Hematopoietic multipotent progenitor cell treated with erythropoietin and hydrocortisone succinate and interleukin-3 and kit ligand, for 6 days (in vitro differentiated cells): Measurements from ENCODE around the gene ATP6V0A4.
"Not testable (repeated sequence)": the region's sequence is repeated elsewhere in the genome, so short reads cannot be mapped to it uniquely, and the experiment has no call there.

Source experiments
- DNase-seq: peaks from one replicate; pipeline ENCODE4 v3.0.0-alpha.2; 2015

ATP6V0A4 gene

GRCh38 chr7:138797715-138798320, at the start of gene ATP6V0A4, which contains the start of gene TMEM213:
TSS of gene ATP6V0A4 (minus strand) at chr7:138798196. CDS start at chr7:138771247, 26,949 bp downstream.
TSS of gene TMEM213 (plus strand) at chr7:138797994. CDS start at chr7:138798105, 111 bp downstream.
- DNase-seq, result no peak

DNA sequence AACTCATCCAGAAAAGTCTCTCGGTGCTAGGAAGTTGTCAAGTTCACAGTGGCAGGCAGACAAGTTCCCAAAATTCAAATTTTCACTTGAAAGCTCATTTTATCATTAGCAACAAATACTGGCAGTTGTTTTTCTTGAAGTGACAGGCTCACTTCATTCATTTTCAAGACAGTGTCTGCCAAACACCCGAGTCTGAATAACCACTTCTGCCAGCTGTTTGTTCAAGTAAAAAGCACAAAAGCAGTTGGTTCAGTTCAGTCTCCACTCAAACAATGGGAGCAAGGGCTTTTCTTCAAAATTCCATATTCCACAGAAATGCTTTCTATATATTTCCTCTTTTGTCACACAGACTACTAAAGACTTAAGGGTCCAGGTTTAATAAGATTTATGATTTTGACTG, 47.7 kb upstream of the ATP6V0A4 start:
- no peak for DNase-seq

DNA sequence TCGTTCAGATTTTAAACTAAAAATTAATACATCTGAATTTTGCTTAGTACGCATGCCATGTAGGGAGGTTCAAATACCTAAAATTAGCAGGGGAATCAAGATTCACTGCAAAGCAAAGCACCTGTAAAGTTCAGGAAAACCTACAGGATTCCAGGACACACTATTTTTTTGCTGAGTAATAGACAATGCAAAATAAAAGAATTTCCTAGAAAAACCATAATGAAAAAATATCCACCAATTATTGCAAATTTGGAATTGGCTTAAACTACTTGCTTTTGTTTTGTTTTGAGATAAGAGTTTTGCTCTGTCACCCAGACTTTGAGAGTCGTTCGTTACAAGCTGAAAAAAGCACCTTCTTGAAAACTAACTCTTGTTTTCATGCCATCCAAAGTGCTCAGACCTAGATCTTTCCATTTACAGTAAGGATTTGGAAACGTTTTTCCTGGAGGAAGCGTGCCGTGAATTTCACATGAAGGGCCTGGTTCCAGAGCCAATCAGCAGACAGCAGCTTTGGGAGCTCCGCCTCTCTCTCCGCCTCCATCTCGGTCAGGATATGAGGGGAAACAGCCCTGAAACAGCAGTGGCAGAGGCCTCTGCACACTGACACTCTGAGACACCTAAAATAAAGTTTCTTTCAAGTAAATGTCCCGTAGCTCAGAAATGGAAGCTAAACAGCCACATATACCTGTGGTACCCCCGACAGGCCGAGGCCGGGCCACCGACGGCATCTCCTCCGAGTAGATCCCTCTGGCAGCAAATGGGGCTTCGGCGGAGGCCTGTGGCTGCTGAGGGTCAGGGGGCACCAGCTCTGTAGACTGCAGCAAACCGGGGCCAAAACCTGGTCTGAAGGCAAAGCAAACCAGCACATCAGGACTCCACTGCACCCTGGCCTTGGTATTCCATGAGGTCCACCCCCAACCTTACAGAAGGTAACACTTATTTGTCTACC, 45.9 kb upstream of the ATP6V0A4 start:
- no peak for DNase-seq

GRCh38 chr7:138842111-138842510, 44.1 kb upstream of the ATP6V0A4 start:
- peak; percentile 50 for DNase-seq

GRCh38 chr7:138838166-138838565, 40.2 kb upstream of the ATP6V0A4 start:
- DNase-seq, result no peak

GRCh38 chr7:138837627-138838026, 39.6 kb upstream of the ATP6V0A4 start:
- no peak for DNase-seq

- no peak for DNase-seq
These were observed 37.1 kb upstream of the ATP6V0A4 start for GRCh38 chr7:138835087-138835486.

DNA sequence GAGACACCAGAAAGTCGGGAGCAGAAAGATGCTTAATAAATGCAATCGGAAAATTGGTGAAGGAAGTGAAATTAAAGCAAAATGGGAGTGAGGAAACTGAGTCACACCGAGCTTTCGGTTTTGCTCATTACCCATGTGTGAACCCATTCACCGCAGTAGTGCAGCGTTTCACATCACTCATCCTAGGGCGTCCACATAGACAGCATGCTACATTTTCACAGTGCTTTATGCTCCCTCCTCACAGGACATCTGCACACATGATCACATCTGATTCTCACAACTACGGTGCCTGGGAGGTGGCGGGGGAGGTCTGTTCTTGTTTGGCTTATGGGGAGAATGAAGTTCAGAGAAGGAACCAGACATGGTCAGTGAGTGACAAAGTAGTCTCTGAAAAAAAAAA, 36.6 kb upstream of the ATP6V0A4 start:
- DNase-seq, result no peak

- DNase-seq, result no peak
These were observed 35.6 kb upstream of the ATP6V0A4 start for GRCh38 chr7:138833596-138833995.

- DNase-seq, result no peak
These were observed 35.0 kb upstream of the ATP6V0A4 start for GRCh38 chr7:138832966-138833365.

DNA sequence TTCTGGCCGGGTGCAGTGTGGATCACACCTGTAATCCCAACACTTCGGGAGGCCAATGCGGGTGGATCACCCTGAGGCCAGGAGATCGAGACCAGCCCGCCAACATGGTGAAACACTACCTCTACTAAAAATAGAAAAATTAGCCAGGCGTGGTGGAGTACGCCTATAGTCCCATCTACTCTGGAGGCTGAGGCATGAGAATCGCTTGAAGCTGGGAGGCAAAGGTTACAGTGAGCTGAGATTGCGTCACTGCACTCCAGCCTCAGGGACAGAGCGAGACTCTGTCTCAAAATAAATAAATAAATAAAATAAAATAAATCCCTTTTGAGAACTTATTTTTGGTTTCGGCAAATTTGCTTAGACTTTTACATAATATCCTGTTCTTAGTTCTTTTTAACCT, 31.3 kb upstream of the ATP6V0A4 start:
- DNase-seq, result no peak

DNA sequence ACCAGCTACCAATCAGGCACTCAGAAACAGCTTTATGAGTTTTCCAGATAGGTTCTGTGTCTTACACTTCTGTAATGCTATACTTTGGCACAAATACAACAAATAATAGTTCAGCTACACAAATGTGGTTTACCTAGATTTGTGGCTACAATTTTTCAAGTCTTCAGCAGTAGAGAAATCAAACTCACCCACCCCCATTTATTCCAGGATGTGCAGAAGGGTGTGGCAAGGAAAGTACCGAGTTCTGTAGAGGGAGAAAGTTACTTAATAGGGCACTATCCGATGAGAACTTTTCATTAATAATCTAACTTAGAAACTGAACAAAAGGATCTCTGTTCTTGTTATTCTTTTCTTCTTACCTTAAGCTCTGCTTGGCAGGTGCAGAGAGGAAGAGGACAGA, 30.3 kb upstream of the ATP6V0A4 start:
- DNase-seq, result no peak

GRCh38 chr7:138825049-138825721, 27.2 kb upstream of the ATP6V0A4 start:
- DNase-seq, result no peak

GRCh38 chr7:138822867-138823535, 25.0 kb upstream of the ATP6V0A4 start:
- no peak for DNase-seq

DNA sequence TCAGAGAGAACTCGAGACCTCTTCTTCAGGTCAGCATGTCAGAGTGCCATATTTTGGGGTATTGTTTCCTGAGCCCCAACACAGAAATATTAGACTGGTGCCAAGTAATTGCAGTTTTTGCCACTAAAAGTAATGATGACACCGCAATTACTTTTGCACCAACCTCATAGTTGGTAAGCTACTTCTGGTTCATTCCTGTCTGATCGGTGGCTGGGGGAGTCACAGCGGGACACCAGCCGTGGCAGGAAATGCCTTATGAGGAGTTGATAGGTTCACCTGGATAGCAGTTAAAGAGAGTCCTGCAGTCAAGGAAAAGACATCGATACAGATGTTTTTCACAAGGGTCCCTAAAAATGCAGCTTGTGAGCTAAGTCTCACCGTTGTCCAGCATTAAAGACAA, 23.9 kb upstream of the ATP6V0A4 start:
- DNase-seq, result no peak

DNA sequence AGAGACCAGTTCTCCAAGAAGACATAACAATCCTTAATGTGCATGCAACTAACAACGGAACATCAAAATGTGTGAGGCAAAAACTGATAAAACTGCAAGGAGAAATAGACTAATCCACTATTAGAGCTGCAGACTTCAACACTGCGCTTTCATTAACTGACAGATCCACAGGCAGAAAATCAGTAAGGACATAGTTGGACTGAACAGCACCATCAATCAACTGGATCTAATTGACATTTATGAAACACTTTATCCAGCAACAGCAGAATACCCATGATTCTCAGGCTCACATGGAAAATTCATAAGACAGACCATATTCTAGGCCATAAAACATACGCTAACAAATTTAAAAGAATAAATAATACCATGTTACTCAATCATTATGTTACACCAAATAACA, 21.6 kb upstream of the ATP6V0A4 start:
- DNase-seq, result no peak

DNA sequence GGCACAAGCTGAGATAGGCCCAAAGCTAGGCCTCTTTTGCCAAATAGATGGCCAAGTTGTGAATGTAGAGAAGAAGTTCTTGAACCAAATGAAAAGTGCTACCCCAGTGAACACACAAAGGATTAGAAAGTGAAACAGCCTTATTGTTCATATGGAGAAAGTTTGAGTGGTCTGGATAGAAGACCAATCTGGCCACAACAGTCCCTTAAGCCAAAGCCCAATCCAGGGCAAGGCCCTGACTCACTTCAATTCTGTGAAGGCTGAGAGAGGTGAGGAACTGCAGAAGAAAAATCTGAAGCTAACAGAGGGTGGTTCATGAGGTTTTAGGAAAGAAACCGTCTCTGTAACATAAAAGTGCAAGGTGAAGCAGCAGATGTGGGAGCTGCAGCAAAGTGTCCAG, 18.7 kb upstream of the ATP6V0A4 start:
- DNase-seq, result no peak

DNA sequence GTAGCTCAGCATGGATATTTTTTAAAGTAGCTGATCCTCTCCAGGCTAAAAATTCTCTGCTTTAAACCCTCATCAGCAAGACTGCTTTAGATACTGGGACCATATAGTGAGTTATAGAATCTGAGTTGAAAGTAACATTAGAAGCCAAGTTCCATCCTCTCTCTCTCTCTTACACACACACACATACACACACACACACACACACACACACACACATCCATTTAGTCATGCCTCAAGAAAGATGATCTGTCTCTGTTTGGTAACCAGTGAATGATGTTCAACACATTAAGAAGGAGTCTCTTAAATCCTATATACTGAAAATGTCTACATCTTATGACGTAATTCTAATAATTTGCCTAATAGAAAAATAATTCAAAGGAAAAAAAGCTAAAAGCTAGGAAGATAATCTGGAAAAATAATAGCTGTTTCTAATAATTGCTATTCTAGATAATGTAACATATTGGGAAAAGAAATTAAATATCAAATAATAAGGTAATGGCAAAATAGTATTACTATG, 16.9 kb upstream of the ATP6V0A4 start:
- DNase-seq, result no peak

DNA sequence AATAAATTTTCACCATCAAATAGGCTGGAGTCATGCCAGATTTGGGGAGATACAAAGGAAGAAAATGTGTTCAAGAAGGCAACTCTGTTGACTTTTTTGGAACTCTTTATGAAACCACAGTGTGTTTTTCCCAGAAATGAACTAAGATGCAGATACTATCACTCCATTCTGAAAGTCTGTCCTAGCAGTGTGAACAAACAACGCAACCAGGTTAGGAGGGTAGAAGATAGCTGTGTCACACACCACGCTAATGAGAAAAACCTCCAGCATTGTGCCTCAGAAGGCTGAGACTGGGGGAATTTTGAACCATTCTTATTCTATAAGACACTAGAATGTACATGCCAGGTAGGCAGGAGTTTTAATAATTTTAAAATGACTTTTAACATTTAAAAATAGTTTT, 15.9 kb upstream of the ATP6V0A4 start:
- DNase-seq, result peak; percentile 13

GRCh38 chr7:138811327-138811726, 13.3 kb upstream of the ATP6V0A4 start:
- DNase-seq, result not testable (repeated sequence)

DNA sequence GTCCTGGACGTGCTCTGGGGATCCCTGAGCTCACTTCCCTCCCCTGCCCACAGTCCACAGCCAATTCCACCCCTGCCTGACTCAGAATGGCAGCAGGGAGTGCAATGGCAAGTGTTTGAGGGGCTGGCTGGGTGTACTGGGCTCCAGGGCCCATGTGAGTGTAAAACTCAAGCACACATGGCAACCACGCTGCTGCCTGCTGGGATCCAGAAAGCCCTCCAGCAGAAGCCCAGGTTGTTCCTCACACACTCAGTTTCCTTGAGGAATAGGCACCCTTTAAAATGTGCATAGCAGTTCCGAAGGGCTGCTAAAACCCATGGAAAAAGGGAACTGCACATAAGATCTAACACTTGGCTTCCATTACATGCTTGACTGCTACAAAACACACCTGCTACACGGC, 11.3 kb upstream of the ATP6V0A4 start:
- no peak for DNase-seq

- no peak for DNase-seq
These were observed 6.6 kb upstream of the ATP6V0A4 start for GRCh38 chr7:138804618-138805017.

GRCh38 chr7:138802706-138803105, 4.7 kb upstream of the ATP6V0A4 start:
- DNase-seq, result no peak
